NCI-H446 (cell line): Measurements from ENCODE around the gene RBFOX1.

Experiments used
- DNase-seq, 2 experiments: peaks; one replicate each; lab custom pipeline; 2025; lab: John Stamatoyannopoulos, UW

The RBFOX1 gene

GRCh38 chr16:7373776-7374175 is 41.1 kb downstream of the RBFOX1 start:
- DNase-seq, result no peak

- DNase-seq, result no peak
Measured at GRCh38 chr16:7374614-7375174, 42.0 kb downstream of the RBFOX1 start.

GRCh38 chr16:7376227-7376626 is 43.6 kb downstream of the RBFOX1 start:
- DNase-seq, result no peak

GRCh38 chr16:7377231-7377630 is 44.6 kb downstream of the RBFOX1 start:
- no peak for DNase-seq

GRCh38 chr16:7378024-7378695 is 45.5 kb downstream of the RBFOX1 start:
- no peak for DNase-seq

GRCh38 chr16:7380441-7380840 is 47.8 kb downstream of the RBFOX1 start:
- no peak for DNase-seq

GRCh38 chr16:7380911-7381310 is 48.3 kb downstream of the RBFOX1 start:
- DNase-seq, result no peak

GRCh38 chr16:7381671-7382070 is 49.0 kb downstream of the RBFOX1 start:
- no peak for DNase-seq

- no peak for DNase-seq
Measured at GRCh38 chr16:7382521-7382920, 49.9 kb downstream of the RBFOX1 start.

GRCh38 chr16:7390974-7391373 is 58.3 kb downstream of the RBFOX1 start:
- no peak for DNase-seq

GRCh38 chr16:7391694-7392093 is 59.0 kb downstream of the RBFOX1 start:
- no peak for DNase-seq

- DNase-seq, result no peak
Measured at GRCh38 chr16:7392206-7392605, 59.6 kb downstream of the RBFOX1 start.

GRCh38 chr16:7393680-7394079 is 61.0 kb downstream of the RBFOX1 start:
- no peak for DNase-seq

- no peak for DNase-seq
Measured at GRCh38 chr16:7394720-7395336, 62.2 kb downstream of the RBFOX1 start.

- DNase-seq, result no peak
Measured at GRCh38 chr16:7397901-7398300, 65.3 kb downstream of the RBFOX1 start.

- DNase-seq, result no peak
Measured at GRCh38 chr16:7398536-7398935, 65.9 kb downstream of the RBFOX1 start.

- no peak for DNase-seq
Measured at GRCh38 chr16:7399296-7399695, 66.7 kb downstream of the RBFOX1 start.

GRCh38 chr16:7400117-7400890 is 67.7 kb downstream of the RBFOX1 start:
- DNase-seq, result no peak

GRCh38 chr16:7404217-7404616 is 71.6 kb downstream of the RBFOX1 start:
- no peak for DNase-seq

GRCh38 chr16:7405166-7405565 is 72.5 kb downstream of the RBFOX1 start:
- no peak for DNase-seq

GRCh38 chr16:7408700-7409365 is 76.2 kb downstream of the RBFOX1 start:
- DNase-seq, result no peak

- no peak for DNase-seq
Measured at GRCh38 chr16:7419441-7419840, 86.8 kb downstream of the RBFOX1 start.
